ENCODE measurements around the gene C19orf47. TPM values are rescaled to one million over a fixed set of nuclear protein-coding genes. Genes with fewer than 3 reads are reported as not detected.

C19orf47 gene
- total RNA-seq, 1 experiment from 2014 or later: 11.6 TPM

DNA sequence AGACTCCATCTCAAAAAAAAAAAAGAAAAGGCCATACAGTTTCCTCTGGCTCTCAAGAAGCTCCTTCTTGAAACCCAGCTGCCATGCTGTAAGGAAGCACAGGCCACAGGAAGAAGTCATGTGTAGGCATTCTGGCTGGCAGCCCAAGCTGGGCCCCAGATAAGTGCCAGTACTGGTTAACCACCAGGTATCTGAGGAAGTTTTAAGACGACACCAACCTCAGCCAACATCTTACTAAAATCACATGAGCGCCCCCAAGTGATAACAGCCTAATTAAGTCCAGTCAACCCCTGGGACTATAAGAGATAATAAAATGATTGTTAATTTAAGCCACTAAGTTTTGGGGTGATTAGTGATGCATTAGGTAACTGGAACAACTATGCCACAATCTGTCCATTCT lies 35.7 kb downstream of the C19orf47 start:
- H3K36me3 ChIP-seq: 0 out of 2 replicates have a peak, but pooled peaks cover 7% of the 10 kb centered on the region
- DNase-seq (ENCODE audit: low read depth in 1 of 2, low spot score in 2 of 2): no peak
- H3K27ac ChIP-seq: no peak overlapping the region
- no peaks in the 10 kb centered on the region for H3K4me1 ChIP-seq (replicated peaks)
- no peaks in the 10 kb centered on the region for H3K27me3 ChIP-seq (replicated peaks)
- no peak overlapping the region for H3K4me3 ChIP-seq
- no peaks in the 10 kb centered on the region for H3K9me3 ChIP-seq (replicated peaks)

- H3K36me3 ChIP-seq: no peaks in the 10 kb centered on the region
- DNase-seq (ENCODE audit: low read depth in 1 of 2, low spot score in 2 of 2): no peak
- no peaks in the 10 kb centered on the region for H3K27me3 ChIP-seq (replicated peaks)
- no peak overlapping the region for H3K4me3 ChIP-seq
- H3K4me1 ChIP-seq (replicated peaks): no peaks in the 10 kb centered on the region
- H3K9me3 ChIP-seq (replicated peaks): no peaks in the 10 kb centered on the region
- H3K27ac ChIP-seq: no peak overlapping the region
These were observed 38.5 kb downstream of the C19orf47 start for GRCh38 chr19:40309666-40310065.

DNA sequence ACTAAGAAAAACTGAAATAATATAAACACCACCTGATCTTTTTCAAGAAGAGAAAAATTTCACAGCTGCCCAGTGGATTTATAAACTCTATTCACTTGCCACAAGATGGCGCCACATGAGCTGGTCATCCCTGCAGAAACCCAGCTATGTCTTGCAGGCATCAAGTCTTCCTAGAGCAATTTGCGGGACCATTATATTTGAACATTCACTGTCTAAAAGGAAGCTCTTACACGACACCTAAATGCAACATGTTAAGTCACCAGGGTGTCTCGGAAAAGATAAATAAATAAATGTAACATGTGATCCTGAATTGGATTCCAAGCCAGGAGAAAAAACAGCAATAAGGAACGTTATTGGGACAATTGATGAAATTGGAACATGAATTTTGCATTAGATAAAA lies 42.8 kb downstream of the C19orf47 start:
- Histone ChIP-seq H3K36me3 (no peaks in the 10 kb centered on the region), H3K4me1 (replicated peaks) (no peaks in the 10 kb centered on the region), H3K9me3 (replicated peaks) (no peaks in the 10 kb centered on the region), H3K4me3 (no peak overlapping the region), H3K27ac (no peak overlapping the region), H3K27me3 (replicated peaks) (no peaks in the 10 kb centered on the region)
- DNase-seq (ENCODE audit: low read depth in 1 of 2, low spot score in 2 of 2): peak; percentile 31 to 79

GRCh38 chr19:40304306-40304705 lies 43.9 kb downstream of the C19orf47 start:
- no peak overlapping the region for H3K27ac ChIP-seq

DNA sequence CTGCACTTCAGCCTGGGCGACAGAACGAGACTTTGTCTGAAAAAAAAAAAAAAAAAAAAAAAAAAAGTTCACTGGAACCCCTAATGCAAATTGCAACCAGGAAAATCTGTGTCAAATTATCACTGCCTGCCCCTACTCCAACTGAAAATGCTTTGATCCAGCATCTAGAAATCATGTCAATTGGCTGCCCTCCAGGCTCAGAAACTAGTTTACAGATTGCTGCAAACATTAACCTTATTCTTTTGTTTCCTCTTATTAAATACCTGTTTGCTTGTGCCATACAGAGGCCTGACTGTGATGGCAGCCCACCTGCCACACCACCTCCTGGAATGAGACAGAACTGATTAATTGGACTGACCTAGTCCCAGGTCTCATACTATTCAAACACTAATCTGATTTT lies 44.4 kb downstream of the C19orf47 start:
- no peak overlapping the region for H3K4me3 ChIP-seq
- no peaks in the 10 kb centered on the region for H3K36me3 ChIP-seq
- DNase-seq (ENCODE audit: low read depth in 1 of 2, low spot score in 2 of 2): no peak
- H3K9me3 ChIP-seq (replicated peaks): no peaks in the 10 kb centered on the region
- H3K27ac ChIP-seq: no peak overlapping the region
- no peaks in the 10 kb centered on the region for H3K27me3 ChIP-seq (replicated peaks)
- H3K4me1 ChIP-seq (replicated peaks): no peaks in the 10 kb centered on the region

More at GRCh38 chr19:40304306-40304705, 43.9 kb downstream of the C19orf47 start:
- no peak overlapping the region for H3K4me3 ChIP-seq
- no peak for DNase-seq (ENCODE audit: low read depth in 1 of 2, low spot score in 2 of 2)
- H3K27me3 ChIP-seq (replicated peaks): no peaks in the 10 kb centered on the region
- no peaks in the 10 kb centered on the region for H3K36me3 ChIP-seq
- H3K9me3 ChIP-seq (replicated peaks): no peaks in the 10 kb centered on the region
- H3K4me1 ChIP-seq (replicated peaks): no peaks in the 10 kb centered on the region

GRCh38 chr19:40302224-40303011 lies 45.8 kb downstream of the C19orf47 start:
- H3K4me3 ChIP-seq: no peak overlapping the region
- no peak for DNase-seq (ENCODE audit: low read depth in 1 of 2, low spot score in 2 of 2)
- no peaks in the 10 kb centered on the region for H3K27me3 ChIP-seq (replicated peaks)
- H3K4me1 ChIP-seq (replicated peaks): no peaks in the 10 kb centered on the region
- H3K36me3 ChIP-seq: no peaks in the 10 kb centered on the region
- no peak overlapping the region for H3K27ac ChIP-seq
- H3K9me3 ChIP-seq (replicated peaks): no peaks in the 10 kb centered on the region

GRCh38 chr19:40300668-40301067 lies 47.5 kb downstream of the C19orf47 start:
- DNase-seq (ENCODE audit: low read depth in 1 of 2, low spot score in 2 of 2): no peak
- H3K27ac ChIP-seq: no peak overlapping the region
- H3K4me3 ChIP-seq: no peak overlapping the region
- no peaks in the 10 kb centered on the region for H3K36me3 ChIP-seq
- no peaks in the 10 kb centered on the region for H3K9me3 ChIP-seq (replicated peaks)
- H3K27me3 ChIP-seq (replicated peaks): no peaks in the 10 kb centered on the region
- H3K4me1 ChIP-seq (replicated peaks): no peaks in the 10 kb centered on the region

DNA sequence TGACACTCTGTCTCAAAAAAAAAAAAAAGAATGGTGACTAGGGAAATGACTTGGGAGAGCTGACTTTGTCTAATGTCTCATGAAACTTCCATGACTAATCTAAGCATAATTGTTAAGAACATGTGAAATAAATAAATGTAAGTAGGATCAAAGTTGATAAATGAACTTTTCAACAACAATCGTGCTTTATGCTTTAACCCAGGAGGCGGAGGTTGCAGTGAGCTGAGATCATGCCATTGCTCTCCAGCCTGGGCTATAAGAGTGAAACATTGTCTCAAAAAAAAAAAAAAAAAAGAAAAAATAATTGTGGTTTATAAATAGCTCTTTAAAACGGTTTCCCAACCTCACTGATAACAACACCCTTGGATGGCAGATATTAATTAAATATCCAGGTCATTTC lies 50.2 kb downstream of the C19orf47 start:
- no peaks in the 10 kb centered on the region for H3K4me1 ChIP-seq (replicated peaks)
- no peak overlapping the region for H3K27ac ChIP-seq
- DNase-seq (ENCODE audit: low read depth in 1 of 2, low spot score in 2 of 2): no peak
- H3K36me3 ChIP-seq: no peaks in the 10 kb centered on the region
- H3K4me3 ChIP-seq: no peak overlapping the region
- no peaks in the 10 kb centered on the region for H3K27me3 ChIP-seq (replicated peaks)
- no peaks in the 10 kb centered on the region for H3K9me3 ChIP-seq (replicated peaks)

DNA sequence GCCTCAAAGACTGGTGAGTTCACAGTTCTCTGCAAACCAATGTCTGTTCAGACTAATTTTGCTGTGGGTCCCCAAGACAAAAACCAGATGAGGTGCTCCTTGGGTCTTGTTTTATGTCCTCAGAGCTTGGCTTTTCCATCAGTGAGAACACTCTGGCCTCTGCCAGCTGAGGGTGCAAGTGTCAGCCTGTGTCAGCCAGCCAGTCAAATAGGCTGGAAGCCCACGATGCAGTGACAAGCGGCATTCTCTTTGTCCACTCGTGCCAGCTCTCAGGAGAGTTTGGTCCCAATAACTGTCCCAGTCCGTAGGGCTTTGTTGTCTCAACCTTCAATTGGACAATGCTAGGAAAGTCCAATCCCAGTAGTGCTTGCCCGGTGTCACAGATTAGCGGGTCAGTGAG lies 53.6 kb downstream of the C19orf47 start:
- H3K9me3 ChIP-seq (replicated peaks): no peaks in the 10 kb centered on the region
- H3K4me1 ChIP-seq (replicated peaks): no peaks in the 10 kb centered on the region
- H3K36me3 ChIP-seq: no peaks in the 10 kb centered on the region
- no peak overlapping the region for H3K27ac ChIP-seq
- H3K4me3 ChIP-seq: no peak overlapping the region
- no peaks in the 10 kb centered on the region for H3K27me3 ChIP-seq (replicated peaks)
- DNase-seq (ENCODE audit: low read depth in 1 of 2, low spot score in 2 of 2): no peak

DNA sequence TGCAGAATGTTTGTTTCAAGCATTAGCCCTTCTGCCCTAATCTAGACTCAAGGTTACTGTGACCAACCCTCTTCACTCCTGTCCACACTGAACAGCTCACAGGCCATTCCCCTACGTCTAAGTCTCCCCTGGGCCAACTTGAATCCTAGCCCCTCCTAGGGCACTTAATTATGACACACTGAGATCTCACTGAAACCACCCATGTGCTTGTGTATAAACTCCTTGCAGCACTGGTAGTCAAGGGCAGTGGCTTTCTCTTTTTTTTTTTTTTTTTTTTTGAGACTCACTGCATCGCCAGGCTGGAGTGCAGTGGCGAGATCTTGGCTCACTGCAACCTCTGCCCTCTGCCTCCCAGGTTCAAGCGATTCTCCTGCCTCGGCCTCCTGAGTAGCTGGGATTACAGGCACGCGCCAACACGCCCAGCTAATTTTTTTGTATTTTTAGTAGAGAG lies 61.2 kb downstream of the C19orf47 start:
- peaks cover 5% of the 10 kb centered on the region for H3K36me3 ChIP-seq
- H3K4me1 ChIP-seq (replicated peaks): peaks cover 12% of the 10 kb centered on the region
- H3K27me3 ChIP-seq (replicated peaks): no peaks in the 10 kb centered on the region
- H3K4me3 ChIP-seq: no peak overlapping the region
- no peaks in the 10 kb centered on the region for H3K9me3 ChIP-seq (replicated peaks)
- H3K27ac ChIP-seq: no peak overlapping the region
- DNase-seq (ENCODE audit: low read depth in 1 of 2, low spot score in 2 of 2): no peak

GRCh38 chr19:40286235-40286970 lies 61.8 kb downstream of the C19orf47 start:
- Histone ChIP-seq H3K4me3 (no peak overlapping the region), H3K27ac (no peak overlapping the region), H3K27me3 (replicated peaks) (no peaks in the 10 kb centered on the region), H3K4me1 (replicated peaks) (peaks cover 12% of the 10 kb centered on the region), H3K36me3 (peaks cover 9% of the 10 kb centered on the region), H3K9me3 (replicated peaks) (no peaks in the 10 kb centered on the region)
- DNase-seq (ENCODE audit: low read depth in 1 of 2, low spot score in 2 of 2): no peak

GRCh38 chr19:40285353-40286234 lies 62.6 kb downstream of the C19orf47 start:
- no peaks in the 10 kb centered on the region for H3K9me3 ChIP-seq (replicated peaks)
- DNase-seq (ENCODE audit: low read depth in 1 of 2, low spot score in 2 of 2): peak; percentile 97 to 99
- H3K36me3 ChIP-seq: peaks cover 9% of the 10 kb centered on the region
- no peaks in the 10 kb centered on the region for H3K27me3 ChIP-seq (replicated peaks)
- H3K4me3 ChIP-seq: peak overlapping the region; percentile 84
- peak overlapping the region; percentile 85 for H3K27ac ChIP-seq
- H3K4me1 ChIP-seq (replicated peaks): peaks cover 12% of the 10 kb centered on the region

- Histone ChIP-seq H3K36me3 (peaks cover 9% of the 10 kb centered on the region), H3K9me3 (replicated peaks) (no peaks in the 10 kb centered on the region), H3K27me3 (replicated peaks) (no peaks in the 10 kb centered on the region), H3K4me1 (replicated peaks) (peaks cover 12% of the 10 kb centered on the region), H3K4me3 (peak within 1 kb of the TSS; percentile 84), H3K27ac (peak within 1 kb of the TSS; percentile 85)
- peak; percentile 26 to 59 for DNase-seq (ENCODE audit: low read depth in 1 of 2, low spot score in 2 of 2)
These were observed 63.5 kb downstream of the C19orf47 start, which contains the start of gene AKT2 for GRCh38 chr19:40284501-40285352. Gene AKT2 (minus strand): TSS chr19:40285345. CDS start chr19:40265267, 20,078 bp downstream.
